HK-2 (cell line): ENCODE data around the gene EFNA5.

Experiments used
- DNase-seq: peaks from one replicate; pipeline ENCODE4 v3.0.0-alpha.2; 2018; ENCODE audit not compliant: unreplicated experiment

EFNA5 gene

DNA sequence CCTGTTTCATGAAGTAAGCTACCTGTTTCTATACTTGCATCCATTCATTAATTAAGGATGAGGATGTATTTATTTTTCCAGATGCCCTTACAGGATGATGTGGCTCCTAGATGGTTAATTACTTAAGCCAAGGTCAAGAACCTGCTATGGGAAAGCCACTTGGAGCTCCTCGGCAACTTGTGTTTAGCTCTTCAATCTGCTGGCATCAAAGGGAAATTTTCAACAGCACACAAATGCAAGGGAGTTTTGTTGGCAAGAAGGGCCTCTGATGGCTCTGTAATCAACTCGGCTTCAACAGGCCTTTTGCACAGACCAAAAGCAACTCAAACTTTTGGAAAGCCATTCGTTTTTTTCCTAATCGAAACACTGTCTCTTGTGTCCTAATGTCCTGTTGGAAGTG, 125.3 kb downstream of the EFNA5 start:
- no peak for DNase-seq

DNA sequence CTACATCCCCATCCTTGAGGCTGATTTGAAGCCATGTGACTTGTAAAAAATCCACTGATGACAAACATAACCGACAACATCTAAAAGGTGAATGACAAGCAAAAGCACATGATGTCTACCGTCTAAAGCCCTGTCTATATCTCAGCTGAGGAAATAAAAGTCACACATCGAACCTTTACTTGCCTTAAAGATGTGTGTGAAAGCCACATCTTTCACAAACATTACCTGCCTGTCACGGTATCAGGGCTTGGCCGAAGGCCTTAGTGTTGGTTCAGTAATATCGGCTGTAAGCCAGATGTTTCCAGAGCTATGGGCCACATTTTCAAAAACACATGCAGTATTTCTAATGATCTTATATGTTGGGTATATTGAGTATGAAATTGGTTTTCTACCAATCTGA, 125.8 kb downstream of the EFNA5 start:
- DNase-seq = no peak

DNA sequence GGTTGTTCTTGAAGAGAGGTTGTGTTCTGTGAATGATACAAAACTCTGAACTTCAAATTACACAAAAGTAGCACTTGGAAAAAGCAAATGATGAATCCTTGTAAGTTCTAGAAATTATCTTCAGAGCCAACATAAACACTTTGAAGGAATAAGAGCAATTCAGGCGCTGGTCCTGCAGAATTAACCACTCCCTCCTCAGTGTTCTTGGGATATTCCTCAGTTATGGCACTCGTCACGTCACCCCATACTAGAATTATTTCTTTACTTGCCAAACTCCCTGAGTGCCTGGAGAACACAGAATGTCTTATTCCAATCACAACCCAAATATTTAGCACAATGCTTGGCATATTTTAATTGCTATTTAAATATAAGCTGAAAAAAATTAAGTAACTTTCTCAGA, 126.3 kb downstream of the EFNA5 start:
- no peak for DNase-seq

DNA sequence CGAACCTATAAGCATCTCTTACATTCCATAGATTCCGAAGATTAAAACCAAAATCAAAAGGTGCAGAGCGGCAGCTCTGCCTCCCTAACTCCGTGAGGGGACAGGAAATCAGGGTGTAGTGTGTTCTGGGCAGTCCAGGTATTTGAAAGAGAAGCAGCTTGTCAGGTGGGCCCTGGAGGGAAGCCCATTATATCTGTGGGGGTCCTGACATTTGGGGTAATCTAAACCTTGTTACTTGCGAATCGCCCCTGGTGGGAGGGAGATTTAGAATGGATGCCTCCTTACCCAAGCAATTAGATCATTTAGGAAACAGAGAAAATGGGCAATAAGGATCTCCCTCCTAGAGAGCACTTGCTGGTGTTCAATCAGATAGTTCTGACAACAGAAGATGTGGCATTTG, 126.9 kb downstream of the EFNA5 start:
- no peak for DNase-seq

DNA sequence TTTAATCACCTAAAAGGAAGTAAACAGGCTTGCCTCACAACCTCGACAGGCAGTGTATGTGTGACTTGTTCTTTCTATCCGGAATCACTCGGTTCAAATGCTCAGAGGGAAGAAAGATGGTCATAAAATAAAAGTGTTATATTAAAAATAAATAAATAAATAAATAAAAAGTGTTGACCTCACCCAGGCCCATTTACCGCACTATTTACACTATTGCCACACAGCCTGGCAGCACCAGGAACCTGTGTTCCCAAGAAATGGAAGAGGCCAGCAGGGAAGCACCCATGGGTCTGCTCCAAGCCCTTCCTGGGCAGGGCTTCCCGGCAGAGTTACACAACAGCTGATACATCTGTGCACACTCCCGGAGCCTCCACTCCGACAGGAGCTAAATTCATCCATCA, 127.9 kb downstream of the EFNA5 start:
- DNase-seq = no peak

DNA sequence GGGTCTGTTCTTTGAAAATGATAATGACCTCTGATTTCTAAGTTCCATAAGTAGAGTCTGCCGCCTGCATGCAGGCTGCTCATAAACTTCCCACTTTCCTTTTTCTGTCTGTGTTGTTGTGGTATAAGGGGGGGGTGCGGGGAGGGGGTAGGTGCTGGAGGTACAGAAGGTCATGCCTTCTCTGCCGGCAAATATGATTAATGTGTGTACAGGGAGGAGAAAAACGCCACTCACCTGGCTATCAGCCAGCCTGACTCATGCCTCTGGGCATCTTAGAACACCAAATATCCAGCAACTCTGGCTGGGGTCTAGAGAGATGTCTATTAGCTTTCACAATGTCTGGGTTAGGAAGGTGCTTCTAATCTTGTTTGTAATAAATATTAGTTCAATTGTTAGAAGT, 128.3 kb downstream of the EFNA5 start:
- DNase-seq = peak; percentile 74

DNA sequence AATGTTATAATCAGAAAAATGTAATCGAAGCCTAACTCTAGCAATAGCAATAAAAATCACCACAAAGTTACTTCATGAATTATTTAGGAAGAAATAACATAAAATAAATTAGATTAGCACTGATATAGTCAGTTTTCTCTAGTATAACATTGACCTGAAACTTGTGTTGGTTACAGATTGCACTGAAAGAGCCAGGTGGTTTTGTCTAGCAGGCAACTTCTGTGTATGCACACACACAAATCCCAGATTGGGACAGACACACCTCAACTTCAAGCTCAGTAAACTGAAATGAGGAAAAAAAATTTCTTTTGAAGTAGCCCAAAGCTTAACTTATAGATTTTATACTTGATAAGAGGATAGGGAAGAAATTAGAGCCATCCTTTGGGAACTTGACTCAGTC, 129.3 kb downstream of the EFNA5 start:
- no peak for DNase-seq

DNA sequence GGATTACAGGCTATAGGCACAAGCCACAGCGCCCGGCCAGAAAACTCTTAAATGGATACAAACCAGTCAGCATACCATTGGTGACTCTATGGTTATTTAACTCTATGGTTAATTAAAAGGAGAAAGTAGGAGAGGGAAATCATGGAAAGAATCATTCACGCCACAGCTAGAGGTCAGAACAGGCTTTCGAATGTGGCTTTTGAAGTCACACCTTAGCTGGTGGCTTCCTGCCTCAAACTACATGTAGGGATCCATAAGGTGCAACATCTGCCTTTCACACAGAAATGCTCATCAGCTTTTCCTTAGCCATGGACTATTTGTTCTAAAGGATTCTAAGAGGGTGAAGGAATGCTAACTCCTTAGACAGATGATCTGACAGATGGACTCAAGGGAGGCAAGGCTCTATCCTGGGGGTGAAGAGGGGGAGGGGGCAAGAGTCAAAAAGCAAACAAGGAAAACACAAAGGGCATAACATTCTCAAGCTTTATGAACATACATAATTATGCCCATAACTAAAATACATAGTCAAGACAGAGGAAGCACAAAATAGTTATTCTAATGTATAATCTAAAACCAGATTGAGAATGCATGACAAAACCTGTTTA, 130.9 kb downstream of the EFNA5 start:
- DNase-seq = no peak

DNA sequence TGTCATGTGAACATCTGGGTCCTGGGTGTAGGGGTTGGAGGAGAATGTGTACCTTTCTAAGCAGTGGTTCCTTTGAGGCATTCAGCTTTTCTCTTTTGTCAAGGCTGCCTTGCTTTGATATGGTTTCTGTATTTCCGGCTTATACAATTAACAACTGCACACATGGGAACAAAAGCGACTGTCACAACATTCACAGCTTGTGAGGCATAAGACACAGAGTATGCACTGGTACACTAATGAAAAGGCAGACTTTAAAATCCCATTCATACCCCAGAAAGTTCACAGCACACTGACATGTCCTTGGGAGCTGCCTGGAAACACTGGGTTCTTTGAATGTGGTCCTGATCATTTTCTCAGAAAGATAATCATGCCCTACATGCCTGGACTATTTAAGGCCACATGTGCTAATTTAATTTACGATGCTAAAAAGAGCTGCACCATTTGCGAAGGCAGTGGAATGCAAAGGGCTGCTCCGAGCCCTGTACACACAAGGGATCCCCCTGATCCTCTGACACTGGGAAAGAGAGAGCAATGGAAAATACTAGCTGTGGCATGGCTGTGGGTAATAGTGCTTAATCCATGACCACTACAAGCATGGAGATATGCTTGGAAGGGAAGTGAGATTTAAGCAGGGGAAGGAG, 131.8 kb downstream of the EFNA5 start:
- DNase-seq = no peak

DNA sequence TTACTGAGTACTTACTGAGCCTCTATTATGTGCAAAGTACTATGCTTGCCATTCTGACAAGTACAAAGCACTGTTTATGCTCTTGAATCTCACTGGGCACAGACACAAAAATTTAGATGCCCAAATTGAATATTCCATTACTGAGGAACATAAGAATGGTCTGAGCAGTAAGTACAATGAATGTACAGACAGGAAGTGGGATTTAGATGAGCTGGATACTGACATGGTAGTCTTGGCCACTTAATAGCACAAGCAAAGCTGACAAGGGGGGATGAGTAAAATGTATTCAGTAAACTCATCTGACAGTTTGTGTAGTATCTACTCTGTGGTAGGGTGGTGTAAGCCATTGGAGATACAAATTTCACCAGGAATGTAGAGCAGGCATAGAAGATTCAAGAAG, 132.4 kb downstream of the EFNA5 start:
- no peak for DNase-seq

DNA sequence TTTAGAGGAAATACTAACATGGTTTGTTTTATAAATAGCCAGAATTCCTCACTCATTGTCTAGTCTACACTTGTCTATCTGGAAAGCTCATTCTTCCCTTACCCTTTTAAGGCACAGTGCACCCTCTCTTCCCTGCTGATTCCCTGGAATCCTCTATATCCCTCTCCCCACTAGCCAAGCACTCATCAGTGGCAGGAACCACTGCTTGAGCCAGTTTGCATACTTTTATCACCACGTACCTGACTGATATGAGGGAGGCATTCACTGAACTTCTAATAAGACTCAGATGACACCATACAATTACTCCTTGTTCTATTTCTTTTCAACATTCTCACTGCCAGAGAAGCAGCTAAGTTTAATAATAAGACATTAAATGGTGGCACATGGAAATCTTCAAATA, 134.9 kb downstream of the EFNA5 start:
- DNase-seq = no peak

DNA sequence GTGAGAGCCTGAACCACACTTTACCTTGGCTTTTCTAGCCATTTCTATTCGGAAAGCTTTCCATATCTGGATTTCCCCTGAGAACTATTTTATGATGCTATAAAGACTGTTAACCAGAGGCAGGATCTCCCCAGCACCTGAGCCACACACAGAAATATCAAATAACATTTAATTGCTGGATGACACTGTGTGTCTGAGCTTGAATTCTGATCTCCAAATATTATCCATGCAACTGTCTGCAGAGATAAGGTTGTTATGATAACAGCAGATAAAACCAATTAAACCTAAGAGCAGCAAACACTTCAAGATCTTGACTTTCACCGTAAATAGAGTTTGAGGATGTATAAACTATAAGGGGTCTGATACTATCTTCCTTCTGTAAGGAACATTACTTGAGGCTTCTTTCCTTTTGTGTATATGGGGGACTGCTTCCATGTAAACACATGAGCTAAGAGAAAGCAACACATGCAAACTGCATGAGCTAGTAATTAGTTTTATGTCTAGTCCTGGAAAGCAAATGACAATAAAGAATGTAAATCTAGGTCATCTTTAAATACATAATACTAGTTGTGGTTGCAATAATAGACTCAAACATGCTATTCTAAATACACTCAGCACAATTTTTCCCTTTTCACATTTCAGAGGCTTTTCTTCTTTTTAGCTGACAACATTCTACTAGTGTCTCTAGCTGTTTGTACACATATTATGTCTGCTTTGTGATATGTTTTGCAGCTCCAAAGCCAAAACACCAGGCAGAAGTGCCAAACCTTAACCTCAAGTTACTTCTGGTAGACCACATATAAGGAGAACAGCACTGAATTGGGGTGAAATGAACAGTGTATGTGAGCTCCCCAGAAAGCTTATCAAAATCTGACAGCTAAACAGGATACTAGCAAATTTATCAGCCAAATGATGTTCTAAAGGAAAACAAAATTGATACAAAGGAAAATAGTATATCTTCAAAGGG, 136.5 kb downstream of the EFNA5 start:
- no peak for DNase-seq

DNA sequence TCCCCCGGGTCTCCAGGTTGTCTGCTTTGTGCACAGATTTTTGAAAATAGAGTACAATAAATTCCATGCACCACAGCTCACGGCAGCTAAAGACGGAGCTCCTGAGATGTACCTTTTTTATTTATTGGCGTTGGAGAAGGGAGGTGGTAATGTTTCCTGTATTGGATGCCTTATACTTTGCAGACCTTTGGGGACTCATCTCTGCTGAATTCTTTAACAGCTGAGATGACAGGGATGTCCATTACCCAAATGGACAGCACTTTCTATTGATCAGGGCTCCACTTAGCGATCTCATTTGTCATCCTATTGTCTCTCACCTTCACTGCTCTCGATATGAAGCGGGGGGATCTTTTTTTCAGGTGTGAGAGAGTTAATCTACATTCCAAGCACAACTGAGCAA, 137.8 kb downstream of the EFNA5 start:
- DNase-seq = no peak

DNA sequence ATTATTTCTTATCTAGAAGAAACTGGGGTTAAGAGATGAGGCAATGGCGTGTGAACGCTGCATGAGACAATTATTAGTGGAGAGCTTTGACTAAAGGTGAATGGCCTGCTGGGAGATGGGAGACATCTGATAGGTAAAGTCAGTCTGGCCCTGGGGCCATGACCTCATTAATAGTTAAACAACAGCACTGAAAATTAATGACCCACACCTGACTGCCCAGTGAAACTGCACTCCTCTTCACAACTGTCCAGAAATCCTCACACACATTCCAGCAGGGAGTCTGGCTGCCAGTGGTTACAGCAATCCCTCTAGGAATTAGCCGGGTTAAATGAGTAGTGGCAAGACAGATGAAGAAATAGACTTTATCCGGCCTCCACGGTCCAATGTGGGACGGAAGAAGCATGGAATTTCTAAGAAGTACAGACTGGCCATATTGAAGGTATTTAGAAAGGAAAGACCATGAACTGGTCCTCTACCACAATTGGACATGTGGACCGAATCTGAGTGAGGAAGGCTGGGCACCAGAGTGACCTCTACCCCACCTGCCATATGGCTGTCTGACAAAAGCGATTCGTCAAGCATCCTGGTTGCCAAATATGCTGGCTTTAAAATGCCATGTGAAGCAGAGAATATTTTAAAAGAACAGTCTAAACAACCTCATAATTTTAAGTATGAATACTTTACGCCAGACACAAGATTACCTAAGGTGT, 138.4 kb downstream of the EFNA5 start:
- no peak for DNase-seq

DNA sequence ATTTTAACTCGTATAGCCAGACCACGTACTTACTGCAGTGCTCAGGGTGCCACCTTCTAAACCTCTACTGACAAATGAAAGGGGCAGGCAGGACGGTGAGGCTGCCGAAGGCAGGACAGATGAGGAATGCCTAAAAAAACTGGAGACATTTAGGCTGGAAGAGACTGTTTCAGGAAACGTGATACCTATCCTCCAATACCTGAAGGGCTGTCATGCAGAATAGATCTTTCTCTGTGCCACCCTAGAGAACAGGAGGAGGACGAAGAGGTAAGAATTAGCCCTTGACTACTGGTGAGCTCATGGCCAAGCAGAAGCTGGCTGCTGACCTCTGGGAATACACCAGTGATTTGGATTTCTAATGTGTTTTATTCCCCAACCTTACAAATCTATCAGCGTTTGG, 139.4 kb downstream of the EFNA5 start:
- DNase-seq = no peak

DNA sequence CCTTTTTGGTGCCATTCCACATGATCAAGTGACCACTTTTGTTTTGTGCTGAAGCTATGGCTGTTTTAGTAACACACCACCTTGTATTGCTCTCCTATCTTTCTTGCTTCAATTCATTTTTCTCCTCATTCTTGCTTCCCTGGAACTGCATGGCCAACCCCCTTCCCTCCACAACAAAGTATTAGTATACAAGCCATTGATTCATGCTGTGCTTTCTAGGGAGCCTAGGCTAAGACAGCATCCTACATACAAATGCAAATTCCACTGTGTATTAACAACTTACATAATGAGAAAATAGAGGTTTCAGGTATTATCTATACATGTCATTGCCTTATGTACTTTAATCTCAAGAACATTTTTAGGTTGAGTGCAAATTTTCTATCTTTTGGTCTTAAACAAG, 141.1 kb downstream of the EFNA5 start:
- no peak for DNase-seq

DNA sequence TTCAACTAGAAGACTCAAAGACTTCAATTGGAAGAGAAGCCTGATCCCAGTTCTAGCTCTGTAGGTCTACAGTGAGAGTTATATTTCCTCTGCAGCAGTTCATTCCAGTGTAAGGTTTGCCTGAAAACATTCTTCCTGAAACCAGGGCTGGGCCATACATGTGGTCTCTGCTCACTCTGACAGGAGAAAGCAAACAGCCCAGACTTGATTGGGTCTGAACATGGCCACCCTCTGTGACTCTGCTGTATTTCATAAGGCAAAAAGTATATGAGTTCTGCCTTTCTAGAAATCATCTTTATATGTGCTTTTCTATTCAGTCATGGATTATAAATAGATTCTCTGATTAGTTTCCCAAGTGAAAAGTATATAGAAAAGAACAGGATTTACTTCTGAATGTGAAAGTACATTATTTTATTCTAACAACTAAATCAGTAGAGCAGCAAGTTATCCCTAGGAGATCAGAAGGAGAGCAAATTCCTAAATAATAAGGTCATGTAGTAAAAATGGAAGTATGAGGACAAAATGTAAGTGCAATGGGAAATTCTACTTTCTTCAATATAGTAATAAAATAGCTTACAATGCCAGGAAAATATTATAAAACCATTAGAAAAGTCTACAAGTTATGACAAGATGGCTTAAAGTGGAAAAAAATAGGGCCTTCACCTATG, 144.3 kb downstream of the EFNA5 start:
- DNase-seq = no peak

DNA sequence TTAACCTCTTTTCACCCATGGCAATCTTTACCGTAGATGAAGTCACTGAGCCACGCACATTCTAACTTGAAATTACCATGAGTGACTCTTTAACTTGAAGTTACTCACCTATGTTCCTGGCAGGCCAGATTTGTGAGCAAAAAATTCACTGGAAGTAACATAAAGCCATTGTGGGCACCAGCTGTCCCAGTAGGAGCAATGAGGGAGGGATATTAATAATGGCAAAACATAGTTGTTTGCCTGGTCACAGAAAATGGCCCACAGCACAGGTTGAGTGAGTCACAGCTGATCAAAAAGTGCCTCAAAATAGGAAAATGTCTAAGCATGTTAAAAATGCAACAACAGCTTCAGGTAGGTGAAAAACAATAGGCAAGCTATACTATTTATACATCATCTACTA, 146.6 kb downstream of the EFNA5 start:
- no peak for DNase-seq

DNA sequence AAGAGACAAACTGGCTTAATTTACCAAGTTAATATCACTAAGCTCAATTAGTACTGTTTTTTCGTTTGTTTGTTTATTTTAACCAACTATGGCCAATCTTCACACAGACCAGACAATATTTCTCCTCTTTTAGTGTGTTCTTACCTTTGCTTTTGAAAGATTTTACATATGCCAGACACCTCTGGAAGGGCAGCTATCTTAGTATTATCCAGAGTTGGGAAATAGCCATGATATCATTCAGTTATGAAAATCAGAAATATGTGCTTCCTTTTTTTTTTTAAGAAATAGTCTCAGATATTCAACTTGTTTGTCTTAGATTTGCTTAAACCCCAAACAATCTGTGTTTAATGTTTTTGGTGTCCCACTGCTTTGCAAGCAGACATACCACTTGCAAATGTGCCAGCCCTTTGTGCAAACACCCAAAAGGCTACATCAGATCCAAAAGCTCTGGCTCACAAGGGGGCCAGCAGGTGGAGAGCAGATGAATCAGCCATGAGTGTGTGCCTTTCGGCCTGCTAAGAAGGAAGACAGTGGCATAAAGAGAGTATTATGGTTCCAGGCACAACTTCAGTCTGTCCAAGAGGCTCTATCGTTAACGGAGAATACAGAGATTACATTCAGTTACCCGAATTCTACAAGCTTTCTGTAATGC, 147.6 kb downstream of the EFNA5 start:
- DNase-seq = no peak

DNA sequence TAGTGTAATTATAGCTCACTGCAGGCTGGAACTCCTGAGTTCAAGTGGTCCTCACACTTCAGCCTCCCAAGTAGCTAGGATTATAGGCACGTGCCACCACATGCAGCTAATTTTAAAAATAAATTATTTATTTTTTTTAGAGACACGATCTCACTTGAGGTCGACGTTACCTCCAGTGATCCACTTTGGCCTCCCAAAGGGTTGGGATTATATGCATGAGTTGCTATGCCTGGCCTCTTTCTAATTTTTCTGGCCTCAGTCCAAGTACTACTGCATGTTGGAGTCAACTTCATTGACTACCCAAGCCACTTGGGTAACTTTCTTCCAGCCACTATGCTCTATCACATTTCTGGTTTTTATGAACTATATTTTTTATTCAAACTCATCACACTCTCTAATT, 148.3 kb downstream of the EFNA5 start:
- no peak for DNase-seq

DNA sequence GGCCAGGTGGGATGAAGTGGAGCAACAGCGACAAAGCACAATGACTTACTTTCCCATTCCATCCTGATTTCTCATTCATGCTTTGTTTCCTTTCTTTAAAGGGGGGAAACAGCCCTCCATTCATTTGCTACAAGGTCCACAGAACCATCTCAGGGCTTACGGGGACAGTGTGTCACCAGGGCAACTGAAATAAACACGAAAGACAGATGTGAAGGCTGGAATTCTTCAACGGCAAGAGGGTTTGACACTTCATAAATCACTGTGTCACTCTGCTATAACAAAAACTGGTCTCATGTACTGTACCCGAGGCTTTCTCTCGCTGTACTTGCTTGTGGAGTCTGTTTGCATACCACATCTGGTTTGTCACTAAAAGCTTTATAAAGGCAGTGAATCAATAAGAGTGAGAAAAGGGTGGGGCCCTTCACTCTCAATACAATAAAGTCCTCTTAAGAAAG, 150.8 kb downstream of the EFNA5 start:
- DNase-seq = no peak
